ENCODE measurements around the gene SCYGR6. TPM values are rescaled to one million over a fixed set of nuclear protein-coding genes. Genes with fewer than 3 reads are reported as not detected.
A peak's percentile ranks its signal among the peaks of the same experiment; 100 is the strongest.
"Not testable (repeated sequence)": the region's sequence is repeated elsewhere in the genome, so short reads cannot be mapped to it uniquely, and the experiment has no call there.

SCYGR6 gene
- total RNA-seq: not detected

DNA sequence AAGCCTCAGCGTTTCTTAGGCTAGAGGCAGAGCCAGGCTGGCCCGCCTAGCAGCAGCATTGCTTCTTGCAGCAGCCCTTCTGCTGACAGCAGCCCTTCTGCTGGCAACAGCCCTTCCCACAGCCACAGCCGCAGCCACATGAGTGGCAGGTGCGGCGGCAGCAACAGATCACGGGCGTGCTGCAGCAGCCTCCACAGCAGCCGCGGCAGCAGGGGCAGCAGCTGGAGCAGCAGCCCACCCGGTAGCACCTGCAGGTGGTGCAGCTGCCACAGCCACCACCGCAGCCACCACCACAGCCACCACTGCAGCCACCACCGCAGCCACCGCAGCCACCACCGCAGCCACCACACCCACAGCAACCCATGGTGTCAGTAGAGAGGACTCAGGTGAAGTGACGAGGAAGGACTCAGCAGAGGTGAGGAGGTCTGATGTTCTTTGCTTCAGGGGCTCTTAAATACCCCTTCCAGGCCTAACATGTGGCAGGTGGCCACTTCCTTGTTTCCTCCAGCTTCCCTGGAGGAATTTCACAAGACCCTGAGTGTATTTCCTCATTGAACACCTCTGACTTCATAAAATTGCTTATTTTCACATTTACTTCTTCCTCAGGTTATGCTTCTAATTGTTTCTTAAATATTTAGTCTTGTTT is at the start of gene SCYGR6:
TSS of gene SCYGR6 (minus strand) at position 364 of the 646 bp plus-strand sequence. CDS start at position 364, 0 bp downstream.
- DNase-seq (ENCODE audit: low spot score) (no peak), ATAC-seq (no peak)
- intact Hi-C loops (cut with DNase I): no loop called here

DNA sequence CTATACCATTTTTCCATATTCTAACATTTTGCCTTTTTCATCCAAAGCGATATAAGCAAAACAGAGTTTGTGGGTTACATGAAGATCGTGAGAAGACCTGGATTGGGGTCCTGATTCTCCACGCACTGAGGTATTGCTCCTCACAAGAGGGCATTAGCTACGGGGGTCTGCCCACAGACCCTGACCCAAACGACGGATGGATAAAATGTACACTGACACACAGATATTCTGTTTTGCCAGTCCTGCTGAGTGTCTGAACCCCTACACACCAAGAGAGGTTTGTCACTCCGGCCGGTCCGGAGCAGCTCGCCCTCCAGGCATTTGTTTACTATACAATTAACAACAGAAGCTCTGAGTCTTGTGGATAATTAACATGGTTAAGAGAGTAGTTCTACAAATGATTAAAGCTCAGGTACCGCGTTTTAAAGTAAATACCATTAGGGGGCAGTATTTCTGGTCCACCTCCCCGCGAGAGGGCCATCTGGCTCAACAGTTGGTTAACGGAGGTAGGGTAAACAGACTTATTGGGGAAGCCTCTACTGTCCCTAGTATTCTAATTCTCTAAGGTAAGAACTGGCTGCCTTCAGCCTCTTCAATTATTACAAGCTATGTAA is 49.6 kb upstream of the SCYGR6 start:
- no peak for ATAC-seq
- intact Hi-C loops (cut with DNase I): no loop called here
- DNase-seq (ENCODE audit: low spot score): no peak

- DNase-seq (ENCODE audit: low spot score) (no peak), ATAC-seq (no peak)
- intact Hi-C loops (cut with DNase I): no loop called here
These were observed 48.4 kb upstream of the SCYGR6 start for GRCh38 chr2:227772932-227773331.

DNA sequence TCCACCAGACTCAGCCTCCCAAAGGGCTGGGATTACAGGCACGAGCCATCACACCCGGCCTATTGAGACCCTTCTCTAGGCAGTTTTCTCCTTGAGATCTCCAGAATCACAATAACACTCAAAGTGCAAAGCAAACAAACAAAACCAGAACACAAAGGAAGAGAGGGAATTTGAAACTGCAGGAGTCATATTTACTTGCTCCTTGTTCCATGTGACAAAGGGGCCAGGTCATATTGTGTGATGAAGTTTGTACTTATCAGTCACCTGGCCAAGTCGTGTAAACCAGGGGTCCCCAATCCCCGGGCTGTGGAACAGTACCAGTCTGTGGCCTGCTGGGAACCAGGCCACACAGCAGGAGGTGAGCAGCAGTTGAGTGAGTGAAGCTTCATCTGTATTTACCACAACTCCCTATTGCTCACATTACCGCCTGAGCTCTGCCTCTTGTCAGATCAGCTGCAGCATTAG is 47.7 kb upstream of the SCYGR6 start:
- intact Hi-C loops (cut with DNase I): no loop called here
- peak; percentile 15 for ATAC-seq
- DNase-seq (ENCODE audit: low spot score): no peak

DNA sequence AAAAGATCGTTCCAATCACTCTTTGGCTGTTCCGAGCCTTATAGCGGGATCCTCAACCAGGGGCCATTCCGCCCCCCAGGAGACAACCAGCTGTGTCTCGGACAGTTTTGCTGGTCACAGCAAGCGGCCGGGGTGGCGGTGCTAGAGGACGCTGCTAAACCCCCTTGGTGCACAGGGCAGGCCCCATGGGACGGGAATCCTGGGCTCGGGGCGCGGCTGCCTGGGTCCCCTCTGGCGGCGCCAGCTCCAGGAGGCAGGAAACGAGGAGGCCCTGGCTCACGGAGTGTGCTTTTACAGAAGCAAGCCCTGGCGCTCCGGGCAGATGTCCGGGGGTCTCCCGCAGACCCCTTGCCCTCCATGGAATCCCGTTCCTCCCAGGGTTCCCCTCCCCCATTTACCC is 43.3 kb upstream of the SCYGR6 start:
- ATAC-seq (no peak), DNase-seq (ENCODE audit: low spot score) (no peak)
- intact Hi-C loops (cut with DNase I): loop anchor here (10.0 kb wide), 1 partner anchor 113 kb away; no protein-coding TSS in a partner anchor

DNA sequence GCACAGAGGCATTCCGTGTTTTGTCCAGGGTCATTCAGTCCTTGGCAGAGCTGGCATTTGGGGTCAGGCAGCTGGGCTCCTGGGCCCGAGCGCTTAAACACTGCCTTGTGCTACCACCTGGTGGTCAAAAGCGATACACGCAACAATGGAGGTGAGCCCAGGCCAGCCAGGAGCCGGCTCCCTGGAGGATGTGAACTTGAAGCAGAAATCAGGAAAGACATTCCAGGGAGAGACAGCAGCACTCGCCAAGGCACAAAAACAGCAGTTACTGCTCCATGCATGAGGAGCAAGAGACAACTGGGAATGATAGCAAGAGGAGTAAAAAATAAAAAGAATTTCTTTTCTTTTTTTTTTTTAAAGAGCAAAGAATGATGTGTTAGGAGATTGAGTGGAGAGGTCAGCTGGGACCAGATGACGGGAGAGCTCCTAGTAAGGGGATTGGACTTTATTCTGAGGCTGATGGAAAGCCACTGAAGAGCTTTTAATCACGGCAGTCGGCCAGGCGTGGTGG is 41.9 kb upstream of the SCYGR6 start:
- intact Hi-C loops (cut with DNase I): loop anchor here (10.0 kb wide), 1 partner anchor 112 kb away; no protein-coding TSS in a partner anchor
- DNase-seq (ENCODE audit: low spot score): peak; percentile 88
- ATAC-seq: peak; percentile 96

- intact Hi-C loops (cut with DNase I): loop anchor here (10.0 kb wide), 1 partner anchor 111 kb away; no protein-coding TSS in a partner anchor
- DNase-seq (ENCODE audit: low spot score) (no peak), ATAC-seq (peak; percentile 41)
These were observed 41.3 kb upstream of the SCYGR6 start for GRCh38 chr2:227765788-227766372.

- ATAC-seq: no peak
- DNase-seq (ENCODE audit: low spot score): no peak
- intact Hi-C loops (cut with DNase I): loop anchor here (10.0 kb wide), 1 partner anchor 107 kb away; no protein-coding TSS in a partner anchor
These were observed 37.4 kb upstream of the SCYGR6 start for GRCh38 chr2:227761740-227762476.

GRCh38 chr2:227759411-227760118 is 35.0 kb upstream of the SCYGR6 start:
- DNase-seq (ENCODE audit: low spot score) (no peak), ATAC-seq (no peak)
- intact Hi-C loops (cut with DNase I): loop anchor here (10.0 kb wide), 1 partner anchor 105 kb away; no protein-coding TSS in a partner anchor

- ATAC-seq; intact Hi-C loops (cut with DNase I); DNase-seq (ENCODE audit: low spot score): not testable (repeated sequence)
These were observed 31.7 kb upstream of the SCYGR6 start for GRCh38 chr2:227756261-227756660.

- intact Hi-C loops (cut with DNase I): no loop called here
- no peak for DNase-seq (ENCODE audit: low spot score)
- no peak for ATAC-seq
These were observed 23.5 kb upstream of the SCYGR6 start for GRCh38 chr2:227748079-227748478.

- DNase-seq (ENCODE audit: low spot score): no peak
- intact Hi-C loops (cut with DNase I): no loop called here
- no peak for ATAC-seq
These were observed 21.0 kb upstream of the SCYGR6 start, which contains the start of gene SCYGR8 for GRCh38 chr2:227745594-227745993. Gene SCYGR8 (plus strand): TSS chr2:227745894. CDS start chr2:227745894, 0 bp downstream.

GRCh38 chr2:227740705-227741104 is 16.1 kb upstream of the SCYGR6 start:
- ATAC-seq; intact Hi-C loops (cut with DNase I); DNase-seq (ENCODE audit: low spot score): not testable (repeated sequence)

GRCh38 chr2:227739351-227739750 is 14.8 kb upstream of the SCYGR6 start:
- ATAC-seq: no peak
- intact Hi-C loops (cut with DNase I): no loop called here
- DNase-seq (ENCODE audit: low spot score): no peak

- no peak for ATAC-seq
These were observed 3.5 kb upstream of the SCYGR6 start, which contains the start of gene SCYGR7 for GRCh38 chr2:227728035-227728434. Gene SCYGR7 (plus strand): TSS chr2:227728335. CDS start chr2:227728335, 0 bp downstream.

GRCh38 chr2:227722821-227723220 is 1.7 kb downstream of the SCYGR6 start:
- intact Hi-C loops (cut with DNase I); ATAC-seq; DNase-seq (ENCODE audit: low spot score): not testable (repeated sequence)

More at GRCh38 chr2:227728035-227728434, 3.5 kb upstream of the SCYGR6 start, which contains the start of gene SCYGR7:
- intact Hi-C loops (cut with DNase I): no loop called here
- no peak for DNase-seq (ENCODE audit: low spot score)

DNA sequence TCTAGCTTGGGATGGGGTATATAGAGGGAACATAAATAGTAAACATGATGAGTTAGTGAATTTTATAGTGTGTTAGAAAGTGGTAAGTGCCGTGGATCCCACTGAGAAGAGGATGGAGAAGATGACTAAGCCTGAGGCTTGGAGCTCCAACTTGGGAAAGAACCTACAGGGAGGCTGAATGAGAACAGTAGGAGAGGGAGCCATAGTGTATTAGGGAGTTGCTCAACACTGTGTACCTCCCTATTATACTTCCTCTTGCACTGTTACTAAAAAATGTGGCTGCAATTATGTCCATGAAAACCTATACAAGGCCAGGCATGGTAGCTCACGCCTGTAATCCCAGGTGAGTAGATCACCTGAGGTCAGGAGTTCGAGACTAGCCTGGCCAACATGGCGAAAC is 3.9 kb downstream of the SCYGR6 start:
- DNase-seq (ENCODE audit: low spot score) (no peak), ATAC-seq (no peak)
- intact Hi-C loops (cut with DNase I): no loop called here

- ATAC-seq (no peak), DNase-seq (ENCODE audit: low spot score) (no peak)
- intact Hi-C loops (cut with DNase I): no loop called here
These were observed 4.9 kb downstream of the SCYGR6 start for GRCh38 chr2:227719641-227720040.

All from sciatic nerve (tissue), 2 donors.